Measurements from ENCODE around the gene FRZB. TPM values are rescaled to one million over a fixed set of nuclear protein-coding genes. Genes with fewer than 3 reads are reported as not detected.

Gene FRZB
- not detected for total RNA-seq

- Mint-ChIP-seq H3K27me3 (ENCODE audit: low read depth) (peaks cover 72% of the 10 kb centered on the region), H3K27ac (no peak within 1 kb of the TSS), H3K4me1 (ENCODE audit: low read depth) (peaks cover 21% of the 10 kb centered on the region), H3K9me3 (no peaks in the 10 kb centered on the region), H3K36me3 (ENCODE audit: insufficient read depth in 2 of 2) (peaks cover 0 to 4% of the 10 kb centered on the region in 2 donors), H3K4me3 (peak within 1 kb of the TSS; percentile 58 to 86)
- ATAC-seq (replicated peaks in 1 of 2) (peak; percentile 60 to 64), DNase-seq (peak in 1 of 2 donors; percentile 8)
Measured at GRCh38 chr2:182866461-182867406, at the start of gene FRZB. FRZB (minus strand) TSS chr2:182866637; CDS start chr2:182866552, 85 bp downstream.

GRCh38 chr2:182915369-182916326 is 49.2 kb upstream of the FRZB start:
- H3K36me3 Mint-ChIP-seq (ENCODE audit: insufficient read depth in 2 of 2) = no peaks in the 10 kb centered on the region
- ATAC-seq (replicated peaks in 1 of 2) = no peak
- H3K27ac Mint-ChIP-seq = no peak overlapping the region
- no peak overlapping the region for H3K4me3 Mint-ChIP-seq
- no peaks in the 10 kb centered on the region for H3K27me3 Mint-ChIP-seq (ENCODE audit: low read depth)
- no peak for DNase-seq
- no peaks in the 10 kb centered on the region for H3K9me3 Mint-ChIP-seq
- H3K4me1 Mint-ChIP-seq (ENCODE audit: low read depth) = no peaks in the 10 kb centered on the region

- Mint-ChIP-seq H3K27me3 (ENCODE audit: low read depth) (no peaks in the 10 kb centered on the region), H3K9me3 (no peaks in the 10 kb centered on the region), H3K4me1 (ENCODE audit: low read depth) (no peaks in the 10 kb centered on the region), H3K27ac (no peak overlapping the region), H3K4me3 (no peak overlapping the region), H3K36me3 (ENCODE audit: insufficient read depth in 2 of 2) (no peaks in the 10 kb centered on the region)
- DNase-seq (no peak), ATAC-seq (replicated peaks in 1 of 2) (no peak)
Measured at GRCh38 chr2:182914852-182915251, 48.4 kb upstream of the FRZB start.

- no peaks in the 10 kb centered on the region for H3K36me3 Mint-ChIP-seq (ENCODE audit: insufficient read depth in 2 of 2)
- H3K27me3 Mint-ChIP-seq (ENCODE audit: low read depth) = no peaks in the 10 kb centered on the region
- ATAC-seq (replicated peaks in 1 of 2) = no peak
- H3K4me1 Mint-ChIP-seq (ENCODE audit: low read depth) = no peaks in the 10 kb centered on the region
- H3K9me3 Mint-ChIP-seq = no peaks in the 10 kb centered on the region
- no peak overlapping the region for H3K4me3 Mint-ChIP-seq
- no peak for DNase-seq
- H3K27ac Mint-ChIP-seq = no peak overlapping the region
Measured at GRCh38 chr2:182913064-182913463, 46.6 kb upstream of the FRZB start.

GRCh38 chr2:182912518-182912915 is 46.1 kb upstream of the FRZB start:
- H3K27me3 Mint-ChIP-seq (ENCODE audit: low read depth) = no peaks in the 10 kb centered on the region
- no peak overlapping the region for H3K27ac Mint-ChIP-seq
- H3K4me1 Mint-ChIP-seq (ENCODE audit: low read depth) = no peaks in the 10 kb centered on the region
- H3K36me3 Mint-ChIP-seq (ENCODE audit: insufficient read depth in 2 of 2) = no peaks in the 10 kb centered on the region
- DNase-seq (no peak), ATAC-seq (replicated peaks in 1 of 2) (no peak)
- H3K4me3 Mint-ChIP-seq = no peak overlapping the region
- H3K9me3 Mint-ChIP-seq = no peaks in the 10 kb centered on the region

- H3K4me3 Mint-ChIP-seq = no peak overlapping the region
- no peaks in the 10 kb centered on the region for H3K9me3 Mint-ChIP-seq
- no peaks in the 10 kb centered on the region for H3K27me3 Mint-ChIP-seq (ENCODE audit: low read depth)
- ATAC-seq (replicated peaks in 1 of 2) = no peak
- no peaks in the 10 kb centered on the region for H3K36me3 Mint-ChIP-seq (ENCODE audit: insufficient read depth in 2 of 2)
- H3K4me1 Mint-ChIP-seq (ENCODE audit: low read depth) = no peaks in the 10 kb centered on the region
- DNase-seq = no peak
- H3K27ac Mint-ChIP-seq = no peak overlapping the region
Measured at GRCh38 chr2:182911813-182912517, 45.5 kb upstream of the FRZB start.

GRCh38 chr2:182910965-182911364 is 44.5 kb upstream of the FRZB start:
- ATAC-seq (replicated peaks in 1 of 2) (no peak), DNase-seq (no peak)
- no peak overlapping the region for H3K4me3 Mint-ChIP-seq
- H3K9me3 Mint-ChIP-seq = no peaks in the 10 kb centered on the region
- no peaks in the 10 kb centered on the region for H3K27me3 Mint-ChIP-seq (ENCODE audit: low read depth)
- no peaks in the 10 kb centered on the region for H3K4me1 Mint-ChIP-seq (ENCODE audit: low read depth)
- no peak overlapping the region for H3K27ac Mint-ChIP-seq
- no peaks in the 10 kb centered on the region for H3K36me3 Mint-ChIP-seq (ENCODE audit: insufficient read depth in 2 of 2)

GRCh38 chr2:182907081-182907830 is 40.8 kb upstream of the FRZB start:
- H3K4me1 Mint-ChIP-seq (ENCODE audit: low read depth) = no peaks in the 10 kb centered on the region
- no peak overlapping the region for H3K4me3 Mint-ChIP-seq
- H3K36me3 Mint-ChIP-seq (ENCODE audit: insufficient read depth in 2 of 2) = no peaks in the 10 kb centered on the region
- H3K27ac Mint-ChIP-seq = no peak overlapping the region
- H3K9me3 Mint-ChIP-seq = no peaks in the 10 kb centered on the region
- ATAC-seq (replicated peaks in 1 of 2) (no peak), DNase-seq (no peak)
- no peaks in the 10 kb centered on the region for H3K27me3 Mint-ChIP-seq (ENCODE audit: low read depth)

GRCh38 chr2:182906454-182906853 is 40.0 kb upstream of the FRZB start:
- DNase-seq = no peak
- Mint-ChIP-seq H3K9me3 (no peaks in the 10 kb centered on the region), H3K36me3 (ENCODE audit: insufficient read depth in 2 of 2) (no peaks in the 10 kb centered on the region), H3K4me1 (ENCODE audit: low read depth) (no peaks in the 10 kb centered on the region), H3K4me3 (no peak overlapping the region), H3K27ac (no peak overlapping the region), H3K27me3 (ENCODE audit: low read depth) (no peaks in the 10 kb centered on the region)
- ATAC-seq (replicated peaks in 1 of 2) = no peak

GRCh38 chr2:182904844-182905243 is 38.4 kb upstream of the FRZB start:
- no peak overlapping the region for H3K27ac Mint-ChIP-seq
- no peaks in the 10 kb centered on the region for H3K27me3 Mint-ChIP-seq (ENCODE audit: low read depth)
- ATAC-seq (replicated peaks in 1 of 2) = peak in 1 of 2 donors; percentile 41
- no peak for DNase-seq
- no peak overlapping the region for H3K4me3 Mint-ChIP-seq
- H3K9me3 Mint-ChIP-seq = no peaks in the 10 kb centered on the region
- no peaks in the 10 kb centered on the region for H3K36me3 Mint-ChIP-seq (ENCODE audit: insufficient read depth in 2 of 2)
- H3K4me1 Mint-ChIP-seq (ENCODE audit: low read depth) = no peaks in the 10 kb centered on the region

GRCh38 chr2:182903566-182903965 is 37.1 kb upstream of the FRZB start:
- ATAC-seq (replicated peaks in 1 of 2) (no peak), DNase-seq (no peak)
- Mint-ChIP-seq H3K4me3 (no peak overlapping the region), H3K27ac (no peak overlapping the region), H3K27me3 (ENCODE audit: low read depth) (no peaks in the 10 kb centered on the region), H3K9me3 (no peaks in the 10 kb centered on the region), H3K4me1 (ENCODE audit: low read depth) (no peaks in the 10 kb centered on the region), H3K36me3 (ENCODE audit: insufficient read depth in 2 of 2) (no peaks in the 10 kb centered on the region)

- H3K4me3 Mint-ChIP-seq = no peak overlapping the region
- H3K36me3 Mint-ChIP-seq (ENCODE audit: insufficient read depth in 2 of 2) = no peaks in the 10 kb centered on the region
- H3K27ac Mint-ChIP-seq = no peak overlapping the region
- peaks cover 7% of the 10 kb centered on the region for H3K27me3 Mint-ChIP-seq (ENCODE audit: low read depth)
- DNase-seq (no peak), ATAC-seq (replicated peaks in 1 of 2) (no peak)
- H3K4me1 Mint-ChIP-seq (ENCODE audit: low read depth) = no peaks in the 10 kb centered on the region
- H3K9me3 Mint-ChIP-seq = no peaks in the 10 kb centered on the region
Measured at GRCh38 chr2:182901748-182902147, 35.3 kb upstream of the FRZB start.

All from activated T-cell treated with anti-CD3 and anti-CD28 coated beads, Interleukin-2, amount 50 U/mL, for 72 hours (primary cell).